Ovary (tissue), 9 donors: ENCODE measurements around the gene BOK. TPM values are rescaled to one million over a fixed set of nuclear protein-coding genes. Genes with fewer than 3 reads are reported as not detected.
A peak's percentile ranks its signal among the peaks of the same experiment; 100 is the strongest.

Experiments used
- DNase-seq, 5 donors: peaks; one replicate each; pipeline ENCODE4 v3.0.0-alpha.2; 2019 to 2020
- H3K27ac ChIP-seq, 2 donors: fragments of 200-600 bp; one replicate each; pipeline versions ENCODE4 v1.5.1 to v1.8.0; 2019 to 2022
- H3K27me3 ChIP-seq: fragments of 200-600 bp; one replicate; pipeline ENCODE4 v1.8.0; 2022
- H3K36me3 ChIP-seq: fragments of 200-600 bp; sonication (generic); one replicate; pipeline ENCODE4 v1.5.1; 2019
- H3K4me1 ChIP-seq: one replicate; pipeline ENCODE4 v1.8.1; 2013; ENCODE audit warnings: mild to moderate bottlenecking, moderate library complexity; ENCODE audit not compliant: insufficient read depth
- H3K4me3 ChIP-seq: fragments of 200-600 bp; sonication (generic); one replicate; pipeline ENCODE4 v1.5.1; 2017
- H3K9me3 ChIP-seq, 2 donors: fragments of 200-600 bp in 1 of 2; sonication (generic) in 1 of 2; one replicate each; pipeline versions ENCODE4 v1.5.1 to v1.8.1; 2013 to 2019; ENCODE audit warnings: mild to moderate bottlenecking in 1 of 2, moderate library complexity in 1 of 2
- EP300 ChIP-seq: sonication (generic); formaldehyde crosslinking; IDR thresholded peaks from one replicate; pipeline ENCODE4 v1.6.1; 2017; ENCODE audit warnings: antibody characterized with exemption
- POLR2A ChIP-seq: fragments of 450-650 bp; IDR thresholded peaks from one replicate; pipeline ENCODE4 v1.6.1; 2017; ENCODE audit warnings: antibody characterized with exemption, mild to moderate bottlenecking, moderate library complexity
- WGBS, 3 donors: extraction: QIAGEN DNeasy Blood & Tissue Kit in 1 of 3; methylation state at CpG; one replicate each; pipeline versions ENCODE4 v1.1.5 to v1.1.7; 2013 to 2017; 5-methylcytosine and 5-hydroxymethylcytosine counted together
- intact Hi-C, 4 donors: fragments of 100-400 bp; cut with DNase I; formaldehyde crosslinking; loops; one replicate each; pipeline versions ENCODE4 v1.11.0 to v1.15.1; 2022 to 2023
- polyA plus RNA-seq, 2 donors: library from polyadenylated mRNA; stranded (reverse); fragments of 200-250 nt in 1 of 2; fragments of 350-450 nt in 1 of 2; fragmentation: Illumina TruSeq in 1 of 2; extraction: RNeasy Lipid Tissue Mini Kit (QIAGEN cat#74804) in 1 of 2; gene quantifications; one replicate each; pipeline ENCODE4 v1.2.3, GENCODE V29; 2013 to 2014
- total RNA-seq, 7 donors: library from RNA; depleted of rRNA in 2 of 7; stranded (reverse); fragments of >200 nt in 2 of 7; fragmentation: NEBNext Ultra II Directional in 3 of 7; extraction: Animal tissue kit (Norgen Biotek cat#: 25700) in 3 of 7; gene quantifications; one replicate each; pipeline versions ENCODE4 v1.1.0 to v1.2.4, GENCODE V29; 2016 to 2023
- TF ChIP-seq, protein P1 (sequence below), 3 donors: fragments of 450-650 bp in 2 of 3; fragments of 200-600 bp in 1 of 3; IDR thresholded peaks; one replicate each; pipeline versions ENCODE4 v1.5.1 to v1.8.0; 2016 to 2022; ENCODE audit warnings: antibody characterized with exemption in 3 of 3, mild to moderate bottlenecking in 1 of 3
- donor health status: DM: no; HTN: no; CAD: no; lungs with moderate emphysema.
- donor health status: DM: no; HTN: no; CAD: no.
- donor health status: Bipolar disorder and iron deficiency.
- donor health status: DM: yes; HTN: yes; CAD: no.
- donor health status: DM: no; HTN: no; CAD: no.
- donor health status: DM: yes; HTN: yes; CAD: no.

The BOK gene
- total and polyA plus RNA-seq, 9 donors = 4.8 to 20.6 (median 13.5) TPM

DNA sequence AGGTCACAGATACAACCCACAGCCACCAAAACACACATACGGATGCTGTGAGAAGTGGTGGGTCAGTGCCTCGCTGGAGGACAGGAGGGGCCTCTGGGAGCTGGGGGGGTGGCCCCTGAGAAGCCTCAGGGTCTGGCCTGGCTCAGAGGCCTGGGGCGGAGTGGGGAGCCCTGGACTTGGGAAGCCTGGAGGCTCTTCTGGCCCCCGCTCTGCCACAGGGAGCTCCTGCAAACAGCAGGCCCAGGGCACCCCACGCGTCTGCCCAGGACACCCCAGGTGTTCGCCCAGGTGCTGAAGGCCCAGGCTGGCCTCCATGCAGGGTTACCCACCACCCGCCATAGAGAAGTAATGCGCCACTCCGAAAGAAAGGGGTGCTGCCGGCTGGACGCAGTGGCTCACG lies 52.5 kb downstream of the BOK start:
- intact Hi-C loops = no loop called here
- DNase-seq = peak in 1 of 5 donors; percentile 36
- peak overlapping the region in 1 of 2 donors; percentile 49 for H3K27ac ChIP-seq
- H3K4me1 ChIP-seq = peaks cover 15% of the 10 kb centered on the region
- 92% methylated on average over 13 of the region's 13 CpGs for WGBS, 3 donors
- no peaks in the 10 kb centered on the region for H3K9me3 ChIP-seq
- H3K4me3 ChIP-seq = no peak overlapping the region
- no peaks in the 10 kb centered on the region for H3K27me3 ChIP-seq
- TF ChIP-seq EP300 (no peak), POLR2A (no peak)
- TF ChIP-seq, protein P1, sequence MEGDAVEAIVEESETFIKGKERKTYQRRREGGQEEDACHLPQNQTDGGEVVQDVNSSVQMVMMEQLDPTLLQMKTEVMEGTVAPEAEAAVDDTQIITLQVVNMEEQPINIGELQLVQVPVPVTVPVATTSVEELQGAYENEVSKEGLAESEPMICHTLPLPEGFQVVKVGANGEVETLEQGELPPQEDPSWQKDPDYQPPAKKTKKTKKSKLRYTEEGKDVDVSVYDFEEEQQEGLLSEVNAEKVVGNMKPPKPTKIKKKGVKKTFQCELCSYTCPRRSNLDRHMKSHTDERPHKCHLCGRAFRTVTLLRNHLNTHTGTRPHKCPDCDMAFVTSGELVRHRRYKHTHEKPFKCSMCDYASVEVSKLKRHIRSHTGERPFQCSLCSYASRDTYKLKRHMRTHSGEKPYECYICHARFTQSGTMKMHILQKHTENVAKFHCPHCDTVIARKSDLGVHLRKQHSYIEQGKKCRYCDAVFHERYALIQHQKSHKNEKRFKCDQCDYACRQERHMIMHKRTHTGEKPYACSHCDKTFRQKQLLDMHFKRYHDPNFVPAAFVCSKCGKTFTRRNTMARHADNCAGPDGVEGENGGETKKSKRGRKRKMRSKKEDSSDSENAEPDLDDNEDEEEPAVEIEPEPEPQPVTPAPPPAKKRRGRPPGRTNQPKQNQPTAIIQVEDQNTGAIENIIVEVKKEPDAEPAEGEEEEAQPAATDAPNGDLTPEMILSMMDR (IDR thresholded peaks at IDR 0.05) = no peak
- no peaks in the 10 kb centered on the region for H3K36me3 ChIP-seq

- Histone ChIP-seq H3K9me3 (no peaks in the 10 kb centered on the region), H3K27ac (peak overlapping the region in 1 of 2 donors; percentile 48), H3K4me3 (no peak overlapping the region), H3K4me1 (peaks cover 15% of the 10 kb centered on the region), H3K36me3 (no peaks in the 10 kb centered on the region), H3K27me3 (no peaks in the 10 kb centered on the region)
- DNase-seq = no peak
- TF ChIP-seq POLR2A = no peak
- 46 to 51% (median 48%) methylated on average over 20 of the region's 20 CpGs for WGBS, 3 donors
- intact Hi-C loops = no loop called here
These were observed 53.8 kb downstream of the BOK start for GRCh38 chr2:241612156-241613016.

GRCh38 chr2:241613017-241613780 lies 54.7 kb downstream of the BOK start:
- intact Hi-C loops = no loop called here
- H3K4me1 ChIP-seq = peaks cover 15% of the 10 kb centered on the region
- peak overlapping the region in 1 of 2 donors; percentile 48 for H3K27ac ChIP-seq

GRCh38 chr2:241615041-241615440 lies 56.5 kb downstream of the BOK start:
- TF ChIP-seq, protein P1 (IDR thresholded peaks at IDR 0.05) = no peak
- TF ChIP-seq POLR2A = no peak
- TF ChIP-seq EP300 = no peak
- Histone ChIP-seq H3K27ac (no peak overlapping the region), H3K4me1 (peaks cover 6% of the 10 kb centered on the region), H3K27me3 (no peaks in the 10 kb centered on the region), H3K9me3 (no peaks in the 10 kb centered on the region), H3K36me3 (no peaks in the 10 kb centered on the region), H3K4me3 (no peak overlapping the region)
- 78 to 84% (median 83%) methylated on average over 11 of the region's 11 CpGs for WGBS, 3 donors
- no peak for DNase-seq
- intact Hi-C loops = no loop called here

More at GRCh38 chr2:241613017-241613780, 54.7 kb downstream of the BOK start:
- WGBS, 3 donors = 45 to 50% (median 49%) methylated on average over 15 of the region's 15 CpGs
- H3K4me3 ChIP-seq = no peak overlapping the region
- H3K9me3 ChIP-seq = no peaks in the 10 kb centered on the region
- H3K27me3 ChIP-seq = no peaks in the 10 kb centered on the region
- peak in 1 of 5 donors; percentile 34 for DNase-seq
- no peaks in the 10 kb centered on the region for H3K36me3 ChIP-seq
- TF ChIP-seq POLR2A = no peak
- no peak for TF ChIP-seq EP300
- TF ChIP-seq, protein P1 (IDR thresholded peaks at IDR 0.05) = no peak
